ENCODE data around the gene AOC2.

The AOC2 gene

GRCh38 chr17:42844271-42844670 is at the start of gene AOC2:
TSS of gene AOC2 (plus strand) at chr17:42844580. CDS start at chr17:42844627, 47 bp downstream.
- no peak for DNase-seq

GRCh38 chr17:42795061-42795460 is 49.3 kb upstream of the AOC2 start:
- no peak for DNase-seq

GRCh38 chr17:42795465-42795864 is 48.9 kb upstream of the AOC2 start:
- DNase-seq = no peak

- no peak for DNase-seq
Observed at GRCh38 chr17:42796066-42796758, 48.2 kb upstream of the AOC2 start.

- DNase-seq = no peak
Observed at GRCh38 chr17:42797067-42798007, 47.0 kb upstream of the AOC2 start.

GRCh38 chr17:42798011-42798382 is 46.4 kb upstream of the AOC2 start:
- no peak for DNase-seq

GRCh38 chr17:42798383-42799380 is 45.7 kb upstream of the AOC2 start, which contains the start of the genes CNTD1 and COA3:
TSS of gene CNTD1 (plus strand) at chr17:42798861. CDS start at chr17:42799068, 207 bp downstream.
TSS of gene COA3 (minus strand) at chr17:42798704. CDS start at chr17:42798681, 23 bp downstream.
- peak; percentile 77 for DNase-seq

- no peak for DNase-seq
Observed at GRCh38 chr17:42803074-42803883, 41.1 kb upstream of the AOC2 start.

GRCh38 chr17:42804918-42805367 is 39.4 kb upstream of the AOC2 start:
- no peak for DNase-seq

GRCh38 chr17:42806249-42806648 is 38.1 kb upstream of the AOC2 start:
- no peak for DNase-seq

- DNase-seq = no peak
Observed at GRCh38 chr17:42809250-42809649, 35.1 kb upstream of the AOC2 start.

GRCh38 chr17:42814633-42815399 is 29.6 kb upstream of the AOC2 start:
- DNase-seq = no peak

- no peak for DNase-seq
Observed at GRCh38 chr17:42817866-42818265, 26.5 kb upstream of the AOC2 start.

- DNase-seq = no peak
Observed at GRCh38 chr17:42818379-42818778, 26.0 kb upstream of the AOC2 start.

- peak; percentile 72 for DNase-seq
Observed at GRCh38 chr17:42819939-42820535, 24.3 kb upstream of the AOC2 start.

GRCh38 chr17:42821176-42821575 is 23.2 kb upstream of the AOC2 start:
- no peak for DNase-seq

GRCh38 chr17:42827472-42827871 is 16.9 kb upstream of the AOC2 start:
- DNase-seq = no peak

GRCh38 chr17:42830971-42831370 is 13.4 kb upstream of the AOC2 start:
- DNase-seq = no peak

GRCh38 chr17:42832213-42832933 is 12.0 kb upstream of the AOC2 start:
- DNase-seq = no peak

Data from CD4-positive, alpha-beta T cell treated with Interleukin-17A for 1 hour (primary cell).